Uterus (tissue), 2 donors: ENCODE results near the gene USHBP1.

Source experiments
- CTCF ChIP-seq, 4 experiments: fragments of 200-600 bp in 2 of 4; fragments of 450-650 bp in 2 of 4; sonication (generic) in 2 of 4; IDR thresholded peaks; one replicate each; pipeline ENCODE4 v1.5.1; 2016 to 2019; ENCODE audit warnings: antibody characterized with exemption in 4 of 4, mild to moderate bottlenecking in 2 of 4, moderate library complexity in 1 of 4
- POLR2A ChIP-seq, 2 donors: fragments of 450-650 bp; IDR thresholded peaks; one replicate each; pipeline ENCODE4 v1.6.1; 2016; ENCODE audit warnings: antibody characterized with exemption in 2 of 2, mild to moderate bottlenecking in 1 of 2, moderate library complexity in 1 of 2

DNA sequence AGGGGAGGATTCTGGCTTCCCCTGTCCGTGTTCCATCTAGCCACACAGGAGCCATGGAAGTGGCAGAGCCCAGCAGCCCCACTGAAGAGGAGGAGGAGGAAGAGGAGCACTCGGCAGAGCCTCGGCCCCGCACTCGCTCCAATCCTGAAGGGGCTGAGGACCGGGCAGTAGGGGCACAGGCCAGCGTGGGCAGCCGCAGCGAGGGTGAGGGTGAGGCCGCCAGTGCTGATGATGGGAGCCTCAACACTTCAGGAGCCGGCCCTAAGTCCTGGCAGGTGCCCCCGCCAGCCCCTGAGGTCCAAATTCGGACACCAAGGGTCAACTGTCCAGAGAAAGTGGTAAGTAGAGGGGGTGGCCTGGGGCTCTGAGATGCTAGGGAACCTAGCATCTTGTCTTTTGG is 4.2 kb upstream of the USHBP1 start:
- TF ChIP-seq CTCF (IDR thresholded peaks at IDR 0.05), result no peak
- no peak for TF ChIP-seq POLR2A (IDR thresholded peaks at IDR 0.05)
